GM12878 (cell line): Measurements from ENCODE around the gene AANAT.

Experiments used
- ATF2 ChIP-seq: IDR thresholded peaks from 2 replicates; pipeline ENCODE4 v1.6.1; 2012; ENCODE audit warnings: low read length, inconsistent platforms
- ATF3 ChIP-seq: IDR thresholded peaks from 2 replicates; pipeline ENCODE4 v1.6.1; 2011; ENCODE audit warnings: low read depth, mild to moderate bottlenecking, low read length, moderate library complexity, borderline replicate concordance; ENCODE audit errors: extremely low read depth
- ATF7 ChIP-seq: fragments of 450-650 bp; IDR thresholded peaks from 2 replicates; pipeline ENCODE4 v1.6.1; 2016; ENCODE audit warnings: low read depth, mild to moderate bottlenecking
- CTCF ChIP-seq, 3 experiments: IDR thresholded peaks in 2 of 3; conservative IDR thresholded peaks in 1 of 3; 2 replicates each; pipeline ENCODE4 v1.5.1; 2011; ENCODE audit warnings: low read depth in 3 of 3, low read length in 3 of 3, mild to moderate bottlenecking in 3 of 3, control low read depth in 2 of 3, moderate library complexity in 2 of 3, inconsistent platforms in 1 of 3, mixed read lengths in 1 of 3; ENCODE audit not compliant: control insufficient read depth in 2 of 3, insufficient read depth in 1 of 3; ENCODE audit errors: extremely low read depth in 1 of 3
- EP300 ChIP-seq, 2 experiments: fragments of 150-350 bp in 1 of 2; IDR thresholded peaks; 2 replicates each; pipeline ENCODE4 v1.6.1; 2011 to 2012; ENCODE audit warnings: low read depth in 2 of 2, low read length in 2 of 2, borderline replicate concordance in 1 of 2, improper control_type of control experiment in 1 of 2, inconsistent platforms in 1 of 2; ENCODE audit not compliant: control insufficient read depth in 1 of 2
- IKZF1 ChIP-seq: fragments of 450-650 bp; conservative IDR thresholded peaks from 2 replicates; pipeline ENCODE4 v1.6.1; 2017; ENCODE audit warnings: antibody characterized with exemption, mild to moderate bottlenecking
- MAX ChIP-seq: IDR thresholded peaks from 2 replicates; pipeline ENCODE4 v1.6.1; 2012; ENCODE audit warnings: low read depth, low read length, improper control_type of control experiment
- POLR2AphosphoS5 ChIP-seq: IDR thresholded peaks from 2 replicates; pipeline ENCODE4 v1.6.1; 2011; ENCODE audit warnings: mild to moderate bottlenecking, low read length, inconsistent platforms
- SMAD5 ChIP-seq: IDR thresholded peaks from 2 replicates; pipeline ENCODE4 v1.6.1; 2016; ENCODE audit warnings: antibody characterized with exemption, low read depth
- SP1 ChIP-seq: IDR thresholded peaks from one replicate; pipeline ENCODE4 v1.6.1; 2011; ENCODE audit warnings: low read depth, low read length
- SUPT20H ChIP-seq: IDR thresholded peaks from 2 replicates; pipeline ENCODE4 v1.6.1; 2011; ENCODE audit warnings: low read depth, mild to moderate bottlenecking, low read length, moderate library complexity, borderline replicate concordance; ENCODE audit not compliant: control insufficient read depth
- ZNF24 ChIP-seq: fragments of 450-650 bp; IDR thresholded peaks from 2 replicates; pipeline ENCODE4 v1.6.1; 2017; ENCODE audit warnings: antibody characterized with exemption, mild to moderate bottlenecking
- ZZZ3 ChIP-seq: IDR thresholded peaks from 2 replicates; pipeline ENCODE4 v1.6.1; 2011; ENCODE audit warnings: low read depth; ENCODE audit not compliant: control insufficient read depth, insufficient read length

GRCh38 chr17:76513306-76513692, 45.9 kb downstream of the AANAT start:
- TF ChIP-seq POLR2AphosphoS5, result no peak
- no peak for TF ChIP-seq IKZF1
- no peak for TF ChIP-seq CTCF (IDR thresholded peaks at IDR 0.05 in 2 of 3, conservative IDR thresholded peaks at IDR 0.05 in 1 of 3; ENCODE audit: control insufficient read depth in 2 of 3, extremely low read depth in 1 of 3, insufficient read depth in 1 of 3, low read depth in 3 of 3, low read length in 3 of 3)
- TF ChIP-seq MAX, result no peak
- TF ChIP-seq SP1, result no peak
- TF ChIP-seq ATF7, result no peak
- no peak for TF ChIP-seq ATF3
- TF ChIP-seq EP300 (IDR thresholded peaks at IDR 0.05; ENCODE audit: borderline replicate concordance in 1 of 2, control insufficient read depth in 1 of 2, low read depth in 2 of 2, low read length in 2 of 2), result no peak
- TF ChIP-seq ATF2, result no peak
- TF ChIP-seq ZNF24, result no peak
- TF ChIP-seq SUPT20H, result no peak
- TF ChIP-seq ZZZ3, result no peak
- no peak for TF ChIP-seq SMAD5
